GM18858 (cell line): ENCODE data around the gene BBS10.
"Not testable (repeated sequence)": the region's sequence is repeated elsewhere in the genome, so short reads cannot be mapped to it uniquely, and the experiment has no call there.

Experiments
- ATAC-seq: cut with Tn5 transposase; IDR thresholded peaks from one replicate; pipeline ENCODE4 v1.9.1; 2021; ENCODE audit not compliant: unreplicated experiment

The BBS10 gene

DNA sequence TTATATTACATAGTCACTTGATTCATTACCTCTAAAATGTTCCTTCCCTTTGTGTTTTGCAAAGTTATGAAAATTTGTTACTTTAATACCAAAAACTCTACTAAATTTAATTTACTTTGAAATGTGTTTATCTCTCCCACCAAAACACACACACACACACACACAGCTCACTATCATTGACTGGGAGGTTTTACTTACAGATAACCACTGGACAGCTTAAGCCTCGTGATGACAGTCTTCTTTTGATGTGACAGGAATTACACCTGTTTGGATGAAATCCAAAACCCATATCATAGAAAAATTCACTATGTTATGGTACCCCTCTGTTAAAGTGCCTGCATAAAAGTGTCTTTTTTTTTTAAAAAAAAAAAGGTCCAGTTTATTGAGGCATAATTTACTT is 15.6 kb downstream of the BBS10 start:
- ATAC-seq, result no peak

DNA sequence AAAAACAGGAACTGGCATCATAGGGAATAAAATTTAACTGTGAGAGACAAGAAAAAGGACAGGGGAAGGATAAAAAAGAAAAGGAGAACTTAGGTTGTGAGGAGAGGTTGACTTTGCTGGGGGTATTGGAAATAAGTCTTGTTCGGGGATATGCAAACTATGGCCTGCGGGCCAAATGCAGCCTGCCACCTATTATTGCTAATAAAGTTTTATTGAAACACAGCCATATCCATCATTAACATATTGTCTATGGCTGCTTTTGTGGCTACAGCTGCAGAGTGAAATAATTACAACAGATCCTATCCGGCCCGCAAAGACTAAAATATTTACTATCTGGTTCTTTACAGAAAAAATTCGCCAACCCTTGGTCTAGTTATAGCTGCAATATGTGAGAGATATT is 18.6 kb downstream of the BBS10 start:
- ATAC-seq, result no peak

DNA sequence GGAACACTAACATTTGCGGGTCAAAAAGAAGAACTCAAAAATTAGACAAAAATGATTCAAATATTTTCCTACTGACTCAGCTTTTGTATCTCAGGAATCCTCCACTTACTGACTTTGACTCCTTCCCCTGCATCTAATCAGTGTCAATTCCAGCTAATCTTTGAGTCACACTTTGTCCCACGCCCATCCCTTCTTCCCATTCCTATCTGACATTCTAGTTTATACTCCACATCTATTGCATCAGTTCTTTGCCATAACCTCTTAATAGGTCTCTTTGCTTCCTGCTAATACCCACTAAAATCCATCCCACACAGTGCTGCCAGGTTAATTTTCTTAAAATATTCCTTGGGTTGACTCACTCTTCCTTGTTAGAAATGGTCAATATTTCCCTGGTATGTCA is 19.1 kb downstream of the BBS10 start:
- no peak for ATAC-seq

DNA sequence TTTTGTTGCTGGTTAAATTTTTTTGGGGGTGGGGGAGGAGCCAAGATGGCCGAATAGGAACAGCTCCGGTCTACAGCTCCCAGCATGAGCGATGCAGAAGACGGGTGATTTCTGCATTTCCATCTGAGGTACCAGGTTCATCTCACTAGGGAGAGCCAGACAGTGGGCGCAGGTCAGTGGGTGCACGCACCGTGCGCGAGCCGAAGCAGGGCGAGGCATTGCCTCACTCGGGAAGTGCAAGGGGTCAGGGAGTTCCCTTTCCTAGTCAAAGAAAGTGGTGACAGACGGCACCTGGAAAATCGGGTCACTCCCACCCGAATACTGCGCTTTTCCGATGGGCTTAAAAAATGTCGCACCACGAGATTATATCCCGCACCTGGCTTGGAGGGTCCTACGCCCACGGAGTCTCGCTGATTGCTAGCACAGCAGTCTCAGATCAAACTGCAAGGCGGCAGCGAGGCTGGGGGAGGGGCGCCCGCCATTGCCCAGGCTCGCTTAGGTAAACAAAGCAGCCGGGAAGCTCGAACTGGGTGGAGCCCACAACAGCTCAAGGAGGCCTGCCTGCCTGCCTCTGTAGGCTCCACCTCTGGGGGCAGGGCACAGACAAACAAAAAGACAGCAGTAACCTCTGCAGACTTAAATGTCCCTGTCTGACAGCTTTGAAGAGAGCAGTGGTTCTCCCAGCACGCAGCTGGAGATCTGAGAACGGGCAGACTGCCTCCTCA is 28.5 kb downstream of the BBS10 start:
- not testable (repeated sequence) for ATAC-seq

DNA sequence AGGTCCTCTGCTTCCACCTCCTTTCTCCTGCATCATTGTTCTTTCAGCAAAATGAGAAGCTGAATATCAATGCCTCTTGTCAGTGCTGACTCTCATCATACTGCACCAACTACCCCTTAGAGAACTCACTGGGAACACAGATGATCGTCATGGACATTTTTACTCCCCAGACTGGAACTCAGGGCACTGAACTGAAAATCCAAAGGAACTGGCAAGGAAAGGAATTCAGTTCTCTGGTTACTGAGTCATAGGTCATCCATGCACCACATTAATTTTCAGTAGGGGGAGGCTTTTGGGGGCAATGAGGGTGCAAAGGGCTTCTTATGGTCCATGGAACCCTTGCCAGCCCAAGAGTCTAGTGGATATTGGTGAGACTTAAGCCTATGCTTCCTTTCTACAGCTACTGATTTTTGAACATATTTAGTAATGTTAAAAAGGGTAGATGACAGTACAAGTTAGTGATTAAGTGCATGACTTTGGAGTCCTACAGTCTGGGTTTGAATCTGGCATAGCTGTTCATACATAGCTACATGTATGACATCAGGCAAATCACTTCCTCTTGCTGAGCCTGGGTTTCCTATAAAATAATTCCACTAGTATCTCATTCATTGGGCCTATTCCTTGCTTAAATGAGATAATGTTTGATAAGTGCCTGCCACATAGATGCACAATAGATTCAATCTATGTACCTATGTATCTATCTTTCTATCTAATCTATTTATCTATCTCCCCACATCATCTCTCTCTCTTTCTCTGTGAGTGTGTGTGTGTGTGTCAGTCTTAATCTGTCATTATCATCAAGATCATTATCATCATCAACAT is 29.2 kb downstream of the BBS10 start:
- no peak for ATAC-seq

DNA sequence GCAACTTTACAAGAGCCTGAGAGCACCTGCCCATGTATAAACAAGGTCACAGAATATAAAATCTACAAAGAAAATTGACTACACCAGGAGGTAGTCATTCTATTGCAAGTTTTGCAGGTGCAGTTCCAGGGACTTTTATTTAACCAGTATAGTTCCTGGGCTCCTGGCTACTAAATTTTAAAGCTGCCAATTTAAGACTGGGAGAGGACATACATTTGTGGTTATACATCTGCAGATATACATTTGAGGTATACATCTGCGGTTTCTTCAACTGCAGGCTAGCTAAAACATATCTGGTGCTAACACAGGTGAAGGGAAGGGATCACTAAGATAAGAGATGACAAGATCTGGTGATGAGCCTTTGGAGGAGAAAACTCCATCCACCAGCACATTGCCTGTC is 30.2 kb downstream of the BBS10 start:
- ATAC-seq, result no peak

DNA sequence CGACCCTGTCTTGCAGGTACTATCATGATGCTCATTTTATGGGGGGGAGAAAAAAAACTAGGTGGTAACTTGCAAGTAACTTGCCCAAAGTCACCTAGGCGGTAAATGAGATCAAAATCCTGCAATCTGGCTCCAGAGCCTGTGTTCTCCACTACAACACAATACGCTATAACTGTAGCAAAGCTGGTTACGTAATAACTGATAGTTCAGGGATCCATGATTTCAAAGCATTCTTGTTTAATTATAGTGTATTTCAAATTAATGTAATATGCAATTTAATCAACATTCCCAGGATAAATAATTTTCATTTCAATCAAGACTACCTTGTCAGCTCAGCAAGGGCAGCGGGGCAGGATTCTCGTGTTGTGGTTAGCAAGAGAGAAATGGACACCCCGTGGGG is 31.7 kb downstream of the BBS10 start:
- no peak for ATAC-seq

DNA sequence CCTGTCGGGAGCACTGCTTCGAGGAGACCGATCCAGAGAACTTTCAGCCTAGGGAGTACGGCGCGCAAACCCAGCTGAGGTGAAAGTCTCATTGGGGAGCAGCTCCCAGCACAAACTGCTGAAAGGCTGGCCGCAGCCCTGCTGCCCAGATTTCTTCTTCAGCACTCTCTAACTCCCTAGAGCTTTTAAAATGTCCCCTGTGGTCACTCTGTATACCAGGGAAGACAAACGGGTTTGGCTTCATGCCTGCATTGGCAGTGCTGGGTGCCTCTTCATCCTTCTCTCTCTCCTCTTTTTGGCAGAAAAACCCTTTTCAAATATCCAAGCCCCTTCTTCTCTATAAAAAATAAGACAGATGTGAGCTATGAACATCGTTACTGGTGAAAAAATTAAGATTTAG is 34.9 kb downstream of the BBS10 start:
- no peak for ATAC-seq

DNA sequence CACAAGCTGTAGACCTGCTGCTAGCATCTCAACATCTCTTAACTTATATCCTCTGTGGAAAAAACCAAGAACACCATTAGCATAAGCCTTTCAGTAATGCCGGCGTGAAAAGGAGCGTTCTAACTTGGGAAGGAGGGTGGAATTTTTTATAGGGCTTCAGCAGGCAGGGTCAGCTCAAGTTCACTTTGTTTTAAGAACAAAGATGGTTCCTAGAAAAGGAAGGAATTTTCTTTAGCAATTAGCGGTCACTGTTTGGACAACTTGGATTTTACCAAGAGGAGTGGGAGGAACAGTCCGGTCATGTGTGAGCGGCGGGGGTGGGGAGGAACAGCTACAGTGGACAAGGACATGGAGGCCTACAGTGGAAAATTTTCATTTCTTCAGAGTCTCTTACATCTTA is 35.9 kb downstream of the BBS10 start:
- ATAC-seq, result no peak

DNA sequence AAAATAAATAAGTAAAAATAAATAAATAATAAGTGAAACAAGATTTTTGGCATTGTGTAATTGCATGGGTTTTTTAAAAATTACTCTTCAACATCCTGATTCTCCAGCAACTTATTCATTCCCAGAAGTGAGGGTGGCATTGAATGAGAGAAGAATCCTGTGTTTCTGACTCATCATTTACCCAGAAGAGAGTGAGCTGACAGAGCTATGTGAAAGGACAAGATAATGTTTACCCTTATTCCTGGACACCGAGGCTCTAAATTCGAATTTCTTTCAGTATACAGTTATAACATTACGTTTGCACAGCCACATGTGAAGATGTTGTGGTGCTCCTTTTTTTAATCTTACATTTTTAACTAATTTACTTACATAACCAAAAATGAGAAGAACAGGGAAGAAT is 36.4 kb downstream of the BBS10 start:
- no peak for ATAC-seq

DNA sequence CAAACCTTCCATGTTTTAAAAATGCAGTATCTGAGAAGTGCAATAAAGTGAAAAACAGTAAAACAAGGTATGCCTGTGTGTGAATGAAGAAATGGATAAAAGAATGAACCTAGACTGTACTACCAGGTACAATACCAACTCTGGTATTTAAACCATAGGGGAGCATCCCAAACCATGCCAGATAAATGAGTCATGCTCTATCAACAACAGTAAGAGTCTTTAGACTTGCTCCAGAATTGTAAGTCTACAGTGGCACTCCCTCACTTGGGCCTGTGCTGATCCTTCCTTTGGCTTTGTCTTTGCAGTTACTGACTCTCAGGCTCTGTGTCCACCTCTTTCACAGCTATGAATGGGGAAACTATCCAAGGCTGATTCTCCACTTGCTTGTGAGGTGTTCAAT is 38.1 kb downstream of the BBS10 start:
- ATAC-seq, result no peak

DNA sequence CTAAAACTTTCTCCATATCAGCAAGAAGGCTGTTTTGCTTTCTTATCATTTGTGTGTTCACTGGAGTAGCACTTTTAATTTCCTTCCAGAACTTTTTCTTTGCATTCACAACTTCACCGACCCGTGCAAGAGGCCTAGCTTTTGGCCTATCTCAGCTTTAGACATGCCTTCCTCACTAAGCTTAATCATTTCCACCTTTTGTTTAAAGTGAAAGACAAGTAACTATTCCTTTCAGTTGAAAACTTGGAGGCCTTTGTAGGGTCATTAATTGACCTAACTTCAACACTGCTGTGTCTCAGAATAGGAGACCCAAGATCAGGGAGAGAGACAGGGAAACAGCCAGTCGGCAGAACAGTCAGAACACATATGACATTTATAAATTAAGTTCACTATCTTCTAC is 39.3 kb downstream of the BBS10 start:
- no peak for ATAC-seq

DNA sequence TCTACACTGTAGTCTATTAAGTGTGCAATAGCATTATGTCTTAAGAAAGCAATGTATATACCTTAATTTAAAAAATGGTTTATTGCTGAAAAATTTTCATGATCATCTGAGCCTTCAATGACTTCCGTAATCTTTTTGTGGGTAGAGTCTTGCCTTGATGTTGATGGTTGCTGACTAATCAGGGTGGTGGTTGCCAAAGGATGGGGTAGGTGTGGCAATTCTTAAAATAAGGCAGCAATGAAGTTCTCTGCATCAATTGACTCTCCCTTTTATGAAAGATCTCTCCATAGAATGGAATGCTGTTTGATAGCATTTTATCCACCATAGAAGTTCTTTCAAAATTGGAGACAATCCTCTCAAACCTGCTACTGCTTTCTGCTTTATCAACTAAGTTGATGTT is 41.1 kb downstream of the BBS10 start:
- ATAC-seq, result no peak

DNA sequence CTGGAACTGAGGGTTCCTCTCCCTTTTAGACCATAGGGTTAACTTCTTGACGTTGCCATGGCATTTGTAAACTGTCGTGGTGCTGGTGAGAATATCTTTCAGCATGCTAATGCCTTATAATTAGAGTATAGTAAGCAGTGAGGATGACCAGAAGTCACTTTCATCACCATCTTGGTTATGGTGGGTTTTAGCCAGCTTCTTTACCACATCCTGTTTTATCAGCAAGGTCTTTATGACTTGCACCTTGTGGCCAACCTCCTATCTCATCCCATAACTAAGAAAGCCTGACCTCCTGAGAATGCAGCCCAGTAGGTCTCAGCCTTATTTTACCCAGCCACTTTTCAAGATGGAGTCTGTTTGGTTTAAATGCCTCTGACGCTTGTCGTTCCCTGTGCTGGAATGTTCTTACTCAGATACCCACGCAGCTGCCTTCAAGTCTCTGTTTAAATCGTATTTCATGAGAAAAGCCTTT is 44.2 kb downstream of the BBS10 start:
- ATAC-seq, result no peak

DNA sequence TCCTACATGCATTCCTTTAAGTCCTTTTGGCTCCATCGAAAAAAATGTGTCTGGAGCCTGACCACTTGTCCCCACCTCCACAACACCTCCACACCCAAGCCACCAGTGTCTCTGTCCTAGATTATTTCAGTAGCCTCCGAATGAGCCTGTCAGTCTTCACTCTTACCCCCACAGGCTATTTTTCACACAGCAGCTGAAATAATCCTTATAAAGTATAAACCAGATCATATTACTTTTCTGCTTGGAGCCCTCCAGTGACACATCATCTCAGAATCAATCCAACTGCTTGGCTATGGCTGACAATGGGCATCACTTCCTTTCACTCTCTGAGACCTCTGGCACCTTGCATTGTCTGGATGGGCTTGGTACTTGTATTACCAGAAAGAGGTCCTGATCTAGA is 44.9 kb downstream of the BBS10 start:
- ATAC-seq, result no peak

DNA sequence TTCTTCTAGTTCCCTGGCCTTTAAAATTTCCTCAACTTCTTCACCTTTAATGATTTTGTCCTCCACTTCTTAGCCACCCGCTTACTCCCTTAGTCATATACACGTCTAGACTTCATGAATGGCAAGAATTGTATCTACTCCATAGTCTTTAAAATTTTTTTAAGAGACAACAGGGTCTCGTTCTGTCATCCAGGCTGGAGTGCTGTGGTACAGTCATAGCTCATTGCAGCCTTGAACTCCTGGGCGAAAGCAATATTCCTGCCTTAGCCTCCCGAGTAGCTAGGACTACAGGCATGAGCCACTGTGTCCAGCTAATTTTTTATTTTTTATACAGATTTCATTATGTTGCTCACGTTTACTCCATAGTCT is 47.9 kb downstream of the BBS10 start:
- no peak for ATAC-seq

DNA sequence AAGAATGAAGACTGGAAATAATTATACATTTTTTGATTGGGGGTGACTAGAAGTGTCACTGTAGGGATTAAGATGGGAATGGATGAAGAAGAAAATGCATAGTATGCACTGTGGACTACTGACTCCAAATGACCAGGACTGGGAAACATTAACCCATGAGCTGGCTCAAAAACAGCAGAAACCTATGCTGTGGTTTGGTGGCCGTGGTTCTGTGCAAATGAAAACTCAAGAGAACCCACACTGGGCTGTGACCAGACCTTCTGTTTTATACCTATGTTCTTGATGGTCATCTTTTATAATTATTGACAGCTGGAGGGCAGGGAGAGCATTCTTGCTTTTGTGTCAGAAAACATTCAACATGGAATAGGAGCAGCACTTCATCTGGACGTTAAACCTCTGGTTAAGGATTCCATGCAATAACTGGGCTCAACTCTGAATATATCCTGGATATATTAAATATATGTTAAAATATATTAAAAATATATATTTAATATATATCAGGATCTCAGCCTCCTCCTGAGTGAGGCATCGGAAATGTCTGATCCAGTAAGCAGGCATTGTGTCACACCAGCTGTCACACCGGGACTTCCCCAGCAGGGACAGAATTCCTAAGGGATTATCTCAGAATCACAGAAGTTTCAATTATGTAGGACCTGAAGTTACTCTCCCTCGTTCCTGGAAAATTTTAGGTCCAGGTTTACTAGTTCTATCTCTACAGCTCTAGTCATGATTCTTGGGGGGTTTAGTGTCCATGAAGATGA is 48.5 kb downstream of the BBS10 start:
- ATAC-seq, result no peak
